ENCODE results near the gene NHLH1.

Gene NHLH1

GRCh38 chr1:160351629-160352028, 15.2 kb upstream of the NHLH1 start:
- Histone ChIP-seq H3K36me3 (ENCODE audit: low read length) (peaks cover 21% of the 10 kb centered on the region), H2AFZ (ENCODE audit: low read depth, low read length, severe bottlenecking) (no peak overlapping the region), H3K9me3 (ENCODE audit: insufficient read depth, low read length) (no peaks in the 10 kb centered on the region), H3K79me2 (ENCODE audit: insufficient read depth, low read length) (no peaks in the 10 kb centered on the region), H3K27me3 (ENCODE audit: low read length) (no peaks in the 10 kb centered on the region), H4K20me1 (ENCODE audit: low read depth, low read length) (no peaks in the 10 kb centered on the region), H3K27ac (ENCODE audit: low read depth, low read length) (no peak overlapping the region), H3K4me2 (ENCODE audit: low read depth, low read length, poor library complexity, severe bottlenecking) (no peak overlapping the region), H3F3A (ENCODE audit: insufficient read depth) (no peaks in the 10 kb centered on the region), H3K4me3 (ENCODE audit: insufficient read depth, low read length, poor library complexity, severe bottlenecking) (no peak overlapping the region), H3K9ac (ENCODE audit: low read length) (no peak overlapping the region), H3K9me2 (replicated peaks; ENCODE audit: insufficient read depth, low read length) (no peaks in the 10 kb centered on the region)
- no peak for TF ChIP-seq CTCF (IDR thresholded peaks at IDR 0.05; ENCODE audit: insufficient read depth, low read length, poor library complexity, severe bottlenecking)
- no peak for TF ChIP-seq EZH2phosphoT487 (conservative IDR thresholded peaks at IDR 0.05; ENCODE audit: low read length)

GRCh38 chr1:160352555-160352954, 14.3 kb upstream of the NHLH1 start:
- TF ChIP-seq EZH2phosphoT487 (conservative IDR thresholded peaks at IDR 0.05; ENCODE audit: low read length) (no peak), CTCF (IDR thresholded peaks at IDR 0.05; ENCODE audit: insufficient read depth, low read length, poor library complexity, severe bottlenecking) (no peak)
- Histone ChIP-seq H3K79me2 (ENCODE audit: insufficient read depth, low read length) (no peaks in the 10 kb centered on the region), H3K9ac (ENCODE audit: low read length) (no peak overlapping the region), H2AFZ (ENCODE audit: low read depth, low read length, severe bottlenecking) (no peak overlapping the region), H4K20me1 (ENCODE audit: low read depth, low read length) (no peaks in the 10 kb centered on the region), H3K27ac (ENCODE audit: low read depth, low read length) (no peak overlapping the region), H3K36me3 (ENCODE audit: low read length) (peaks cover 21% of the 10 kb centered on the region), H3K9me2 (replicated peaks; ENCODE audit: insufficient read depth, low read length) (no peaks in the 10 kb centered on the region), H3K4me2 (ENCODE audit: low read depth, low read length, poor library complexity, severe bottlenecking) (no peak overlapping the region), H3K4me3 (ENCODE audit: insufficient read depth, low read length, poor library complexity, severe bottlenecking) (no peak overlapping the region), H3K27me3 (ENCODE audit: low read length) (no peaks in the 10 kb centered on the region), H3F3A (ENCODE audit: insufficient read depth) (no peaks in the 10 kb centered on the region), H3K9me3 (ENCODE audit: insufficient read depth, low read length) (no peaks in the 10 kb centered on the region)

GRCh38 chr1:160353223-160353622, 13.6 kb upstream of the NHLH1 start:
- Histone ChIP-seq H3K9me2 (replicated peaks; ENCODE audit: insufficient read depth, low read length) (no peaks in the 10 kb centered on the region), H3K79me2 (ENCODE audit: insufficient read depth, low read length) (no peaks in the 10 kb centered on the region), H2AFZ (ENCODE audit: low read depth, low read length, severe bottlenecking) (no peak overlapping the region), H3K27me3 (ENCODE audit: low read length) (no peaks in the 10 kb centered on the region), H3K27ac (ENCODE audit: low read depth, low read length) (no peak overlapping the region), H4K20me1 (ENCODE audit: low read depth, low read length) (no peaks in the 10 kb centered on the region), H3F3A (ENCODE audit: insufficient read depth) (no peaks in the 10 kb centered on the region), H3K9me3 (ENCODE audit: insufficient read depth, low read length) (no peaks in the 10 kb centered on the region), H3K4me2 (ENCODE audit: low read depth, low read length, poor library complexity, severe bottlenecking) (no peak overlapping the region), H3K9ac (ENCODE audit: low read length) (no peak overlapping the region), H3K4me3 (ENCODE audit: insufficient read depth, low read length, poor library complexity, severe bottlenecking) (no peak overlapping the region), H3K36me3 (ENCODE audit: low read length) (peaks cover 21% of the 10 kb centered on the region)
- TF ChIP-seq CTCF (IDR thresholded peaks at IDR 0.05; ENCODE audit: insufficient read depth, low read length, poor library complexity, severe bottlenecking) (no peak), EZH2phosphoT487 (conservative IDR thresholded peaks at IDR 0.05; ENCODE audit: low read length) (no peak)

Measured in SU-DHL-6 (cell line).